ENCODE data around the gene MTX1. TPM values are rescaled to one million over a fixed set of nuclear protein-coding genes. Genes with fewer than 3 reads are reported as not detected.
"Not testable (repeated sequence)": the region's sequence is repeated elsewhere in the genome, so short reads cannot be mapped to it uniquely, and the experiment has no call there.

MTX1 gene
- total and polyA plus RNA-seq, 2 donors: 35.1 to 36.8 TPM

DNA sequence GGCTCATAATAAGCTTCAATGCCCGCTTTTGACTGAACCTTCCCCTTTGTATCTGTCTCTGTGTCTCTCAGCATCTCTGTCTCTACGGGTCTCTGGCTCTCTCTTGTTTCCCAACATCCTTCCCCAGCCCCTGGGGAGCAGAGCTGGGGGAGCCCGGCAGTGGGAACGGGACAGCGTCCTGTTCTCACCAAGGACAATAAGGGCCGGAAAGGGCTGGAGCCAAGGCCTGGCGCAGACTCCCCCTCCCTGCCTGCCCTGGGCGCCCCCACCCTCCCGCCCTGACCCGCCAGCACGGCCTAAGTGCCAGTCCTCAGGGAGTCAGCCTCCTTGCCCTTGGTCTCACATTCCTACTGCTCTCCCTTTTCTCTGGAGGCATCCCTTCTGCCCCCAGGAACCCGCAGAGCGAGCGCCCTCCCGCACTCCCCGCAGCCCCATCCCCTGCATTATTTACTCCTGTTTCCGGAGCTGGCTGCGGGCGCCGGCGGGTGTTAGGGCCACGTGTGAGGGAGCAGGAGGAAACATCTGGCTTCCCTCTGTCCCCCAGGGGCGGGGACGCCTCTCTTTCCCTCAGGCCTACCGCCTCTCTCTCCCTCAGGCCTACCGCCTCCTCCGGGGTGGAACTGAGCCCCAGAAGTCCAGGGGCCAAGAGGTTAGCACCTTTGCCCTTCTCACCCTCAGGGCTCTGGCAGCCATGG lies 41.9 kb upstream of the MTX1 start:
- WGBS: 8% methylated on average over 27 of the region's 27 CpGs
- Histone ChIP-seq H3K27me3 (ENCODE audit: control insufficient read depth in 2 of 2, insufficient read depth in 1 of 2, low read length in 1 of 2) (peaks cover 0 to 9% of the 10 kb centered on the region in 2 donors), H3K4me1 (ENCODE audit: control insufficient read depth in 2 of 2, insufficient read depth in 2 of 2, low read length in 2 of 2) (peaks cover 6 to 22% of the 10 kb centered on the region in 2 donors), H3K9me3 (ENCODE audit: control insufficient read depth in 2 of 2, insufficient read depth in 1 of 2, low read length in 1 of 2) (peaks cover 0 to 3% of the 10 kb centered on the region in 2 donors), H3K27ac (ENCODE audit: low read depth in 1 of 2, low read length in 1 of 2) (peak overlapping the region in 1 of 2 donors; percentile 58), H3K4me3 (ENCODE audit: low read length in 2 of 2) (no peak overlapping the region), H3K36me3 (ENCODE audit: control insufficient read depth in 2 of 2, insufficient read depth in 2 of 2, low read length in 1 of 2) (peaks cover 17 to 21% of the 10 kb centered on the region in 2 donors)
- DNase-seq (ENCODE audit: low read depth in 6 of 9, low spot score in 9 of 9): peak in 4 of 9 donors; percentile 14 to 63 (median 36)

DNA sequence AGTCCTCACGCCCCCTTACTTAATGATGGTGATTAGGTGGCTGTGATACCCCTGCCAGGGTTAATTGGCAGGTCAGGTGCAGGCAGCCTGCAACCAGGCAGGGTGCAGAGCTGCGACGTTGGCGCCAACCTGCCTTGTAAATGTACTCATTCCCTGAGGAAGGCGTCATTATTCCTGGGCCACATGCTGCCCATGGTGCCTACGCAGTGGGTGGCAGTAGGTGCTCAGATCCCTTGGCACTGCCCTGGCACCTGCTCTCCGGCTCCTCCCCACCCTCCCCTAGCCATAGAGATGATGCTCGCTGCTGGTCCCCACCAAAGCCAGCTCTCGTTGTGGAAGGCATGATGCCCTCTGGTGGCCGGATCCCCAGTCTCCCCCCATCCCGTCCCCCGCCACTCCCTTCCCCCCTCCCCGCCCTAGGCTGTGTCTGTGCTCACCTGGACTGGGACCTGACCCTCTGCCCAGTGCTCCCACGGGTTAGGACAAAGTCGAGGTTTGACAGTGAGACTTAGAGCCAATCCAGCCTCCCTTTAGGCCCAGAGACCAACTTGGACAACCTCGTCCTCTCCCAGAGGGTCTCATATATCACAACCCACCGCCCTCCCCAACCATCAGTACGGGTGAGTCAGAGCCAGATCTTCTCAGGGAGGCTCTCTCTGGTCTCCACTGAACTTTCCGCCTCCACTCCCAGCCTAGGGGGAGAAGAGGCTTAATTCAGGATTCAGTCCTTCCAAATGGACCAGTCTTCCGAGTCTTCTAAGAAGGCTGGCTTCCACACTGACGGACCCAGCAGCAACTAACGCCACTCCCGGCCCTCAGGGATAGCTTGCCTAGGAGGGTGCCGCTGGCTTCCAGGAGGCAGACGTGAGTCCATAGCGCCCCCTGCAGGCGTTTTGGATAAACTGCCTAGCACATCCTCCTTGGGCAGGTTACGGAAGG lies 41.1 kb upstream of the MTX1 start:
- peaks cover 17 to 21% of the 10 kb centered on the region in 2 donors for H3K36me3 ChIP-seq (ENCODE audit: control insufficient read depth in 2 of 2, insufficient read depth in 2 of 2, low read length in 1 of 2)
- WGBS: 4% methylated on average over 28 of the region's 28 CpGs
- H3K27me3 ChIP-seq (ENCODE audit: control insufficient read depth in 2 of 2, insufficient read depth in 1 of 2, low read length in 1 of 2): peaks cover 0 to 9% of the 10 kb centered on the region in 2 donors
- H3K4me1 ChIP-seq (ENCODE audit: control insufficient read depth in 2 of 2, insufficient read depth in 2 of 2, low read length in 2 of 2): peaks cover 10 to 27% of the 10 kb centered on the region in 2 donors
- H3K27ac ChIP-seq (ENCODE audit: low read depth in 1 of 2, low read length in 1 of 2): peak overlapping the region in 1 of 2 donors; percentile 58
- peak; percentile 55 to 88 (median 71) for DNase-seq (ENCODE audit: low read depth in 6 of 9, low spot score in 9 of 9)
- peaks cover 0 to 3% of the 10 kb centered on the region in 2 donors for H3K9me3 ChIP-seq (ENCODE audit: control insufficient read depth in 2 of 2, insufficient read depth in 1 of 2, low read length in 1 of 2)
- no peak overlapping the region for H3K4me3 ChIP-seq (ENCODE audit: low read length in 2 of 2)

DNA sequence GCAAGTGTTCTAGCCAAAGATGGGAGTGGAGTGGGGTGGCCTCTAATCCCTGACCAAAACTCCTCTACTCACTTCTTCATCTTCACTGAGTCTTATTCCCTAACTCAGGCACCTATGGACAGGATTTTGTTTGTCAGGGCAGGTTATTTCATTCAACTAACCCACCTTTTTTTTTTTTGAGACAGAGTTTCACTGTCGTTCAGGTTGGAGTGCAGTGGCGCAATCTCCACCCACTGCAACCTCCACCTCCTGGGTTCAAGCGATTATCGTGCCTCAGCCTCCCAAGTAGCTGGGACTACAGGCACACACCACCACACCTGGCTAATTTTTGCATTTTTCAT lies 40.4 kb upstream of the MTX1 start:
- DNase-seq (ENCODE audit: low read depth in 6 of 9, low spot score in 9 of 9); H3K27me3 ChIP-seq (ENCODE audit: control insufficient read depth in 2 of 2, insufficient read depth in 1 of 2, low read length in 1 of 2); H3K27ac ChIP-seq (ENCODE audit: low read depth in 1 of 2, low read length in 1 of 2); H3K9me3 ChIP-seq (ENCODE audit: control insufficient read depth in 2 of 2, insufficient read depth in 1 of 2, low read length in 1 of 2); H3K4me3 ChIP-seq (ENCODE audit: low read length in 2 of 2): not testable (repeated sequence)
- peaks cover 17 to 21% of the 10 kb centered on the region in 2 donors for H3K36me3 ChIP-seq (ENCODE audit: control insufficient read depth in 2 of 2, insufficient read depth in 2 of 2, low read length in 1 of 2)
- 63% methylated on average over 4 of the region's 4 CpGs for WGBS
- peaks cover 11 to 29% of the 10 kb centered on the region in 2 donors for H3K4me1 ChIP-seq (ENCODE audit: control insufficient read depth in 2 of 2, insufficient read depth in 2 of 2, low read length in 2 of 2)

DNA sequence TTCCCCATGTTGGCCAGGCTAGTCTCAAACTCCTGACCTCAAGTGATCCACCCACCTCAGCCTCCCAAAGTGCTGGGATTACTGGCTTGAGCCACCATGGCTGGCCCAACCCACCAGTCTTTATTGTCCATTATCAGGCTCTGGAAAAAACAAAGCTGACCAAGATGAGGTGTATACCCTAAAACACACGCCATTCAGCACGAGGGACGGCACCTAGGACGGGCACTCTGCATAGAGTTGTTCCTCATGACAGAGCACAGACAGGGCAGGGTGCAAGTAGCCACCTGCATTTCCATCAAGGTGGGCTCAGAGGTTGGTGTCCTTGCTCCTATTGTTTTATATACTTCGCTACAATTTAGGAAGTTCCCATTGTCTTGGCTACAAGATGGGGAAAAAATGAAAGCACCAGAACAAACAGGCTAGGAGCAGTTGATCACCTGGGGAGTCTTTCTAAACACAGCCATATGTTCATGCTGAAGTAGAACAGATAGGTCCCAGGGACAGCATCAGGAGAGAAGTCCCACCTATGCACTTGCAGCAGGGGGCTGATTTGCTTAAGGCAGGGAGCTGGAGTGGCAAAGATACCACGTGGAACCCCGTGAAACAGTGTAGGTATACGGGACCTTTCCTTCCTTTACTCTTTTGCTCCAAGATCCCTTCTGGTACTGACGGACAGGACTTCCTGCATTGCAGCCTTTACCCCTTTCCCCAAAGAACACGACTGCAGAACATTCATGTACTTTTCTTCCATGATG lies 39.9 kb upstream of the MTX1 start:
- no peak for DNase-seq (ENCODE audit: low read depth in 6 of 9, low spot score in 9 of 9)
- H3K27me3 ChIP-seq (ENCODE audit: control insufficient read depth in 2 of 2, insufficient read depth in 1 of 2, low read length in 1 of 2): peaks cover 0 to 10% of the 10 kb centered on the region in 2 donors
- H3K4me1 ChIP-seq (ENCODE audit: control insufficient read depth in 2 of 2, insufficient read depth in 2 of 2, low read length in 2 of 2): peaks cover 14 to 33% of the 10 kb centered on the region in 2 donors
- H3K36me3 ChIP-seq (ENCODE audit: control insufficient read depth in 2 of 2, insufficient read depth in 2 of 2, low read length in 1 of 2): peaks cover 17 to 21% of the 10 kb centered on the region in 2 donors
- H3K4me3 ChIP-seq (ENCODE audit: low read length in 2 of 2): no peak overlapping the region
- no peak overlapping the region for H3K27ac ChIP-seq (ENCODE audit: low read depth in 1 of 2, low read length in 1 of 2)
- peaks cover 0 to 3% of the 10 kb centered on the region in 2 donors for H3K9me3 ChIP-seq (ENCODE audit: control insufficient read depth in 2 of 2, insufficient read depth in 1 of 2, low read length in 1 of 2)
- WGBS: 97% methylated on average over 10 of the region's 10 CpGs

DNA sequence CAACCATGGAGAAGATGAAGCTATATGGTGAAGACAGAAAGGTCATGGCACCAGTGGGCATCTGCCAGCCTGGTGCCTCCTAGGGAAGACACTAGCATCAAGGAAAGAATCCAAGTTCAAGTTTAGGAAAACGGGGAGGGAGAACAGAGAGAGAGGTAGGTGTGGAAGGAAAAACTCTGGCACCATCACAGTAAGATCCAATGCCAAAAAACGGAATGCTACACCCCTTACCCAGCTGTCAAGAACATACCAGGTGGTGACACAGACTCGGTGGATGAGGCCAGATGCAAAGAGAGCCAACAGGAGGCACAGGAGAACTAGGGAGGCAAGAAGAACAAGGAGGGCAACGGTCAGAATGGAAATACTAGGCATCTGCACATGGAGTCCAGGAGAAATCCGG lies 39.0 kb upstream of the MTX1 start:
- Histone ChIP-seq H3K27ac (ENCODE audit: low read depth in 1 of 2, low read length in 1 of 2) (no peak overlapping the region), H3K4me3 (ENCODE audit: low read length in 2 of 2) (no peak overlapping the region), H3K4me1 (ENCODE audit: control insufficient read depth in 2 of 2, insufficient read depth in 2 of 2, low read length in 2 of 2) (peaks cover 17 to 43% of the 10 kb centered on the region in 2 donors), H3K36me3 (ENCODE audit: control insufficient read depth in 2 of 2, insufficient read depth in 2 of 2, low read length in 1 of 2) (peaks cover 17 to 21% of the 10 kb centered on the region in 2 donors), H3K27me3 (ENCODE audit: control insufficient read depth in 2 of 2, insufficient read depth in 1 of 2, low read length in 1 of 2) (peaks cover 0 to 14% of the 10 kb centered on the region in 2 donors), H3K9me3 (ENCODE audit: control insufficient read depth in 2 of 2, insufficient read depth in 1 of 2, low read length in 1 of 2) (peaks cover 0 to 3% of the 10 kb centered on the region in 2 donors)
- DNase-seq (ENCODE audit: low read depth in 6 of 9, low spot score in 9 of 9): no peak
- WGBS: 93% methylated on average over 5 of the region's 5 CpGs

DNA sequence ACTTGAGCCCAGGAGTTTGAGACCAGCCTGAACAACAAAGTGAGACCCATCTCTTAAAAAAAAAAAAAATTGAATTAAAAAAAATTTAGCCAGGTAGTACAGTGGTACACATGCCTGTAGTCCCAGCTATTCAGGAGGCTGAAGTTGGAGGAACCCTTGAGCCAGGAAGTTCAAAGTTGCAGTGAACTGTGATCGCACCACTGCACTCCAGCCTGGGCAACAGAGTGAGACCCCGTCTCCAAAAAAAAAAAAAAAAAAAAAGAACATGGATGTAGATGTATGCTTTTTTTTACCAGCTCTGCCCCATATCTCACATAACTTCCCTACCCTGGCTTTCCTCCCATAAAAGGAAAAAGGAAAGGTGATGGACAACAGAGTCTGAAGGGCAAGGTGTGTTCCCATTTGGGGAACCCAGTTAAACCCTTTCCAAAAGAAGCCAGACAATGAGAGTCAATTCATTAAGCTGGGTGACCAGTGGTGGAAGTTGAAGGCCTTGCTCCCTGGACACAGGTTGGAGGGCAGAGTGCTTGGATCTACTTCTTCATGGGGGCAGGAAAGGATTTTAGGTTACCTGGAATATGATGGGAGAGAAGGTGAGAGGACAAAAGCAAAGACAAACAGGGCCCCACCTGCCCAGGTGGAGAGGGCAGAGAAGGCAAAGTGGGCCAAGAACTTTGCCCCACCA lies 38.3 kb upstream of the MTX1 start:
- peaks cover 0 to 17% of the 10 kb centered on the region in 2 donors for H3K27me3 ChIP-seq (ENCODE audit: control insufficient read depth in 2 of 2, insufficient read depth in 1 of 2, low read length in 1 of 2)
- H3K9me3 ChIP-seq (ENCODE audit: control insufficient read depth in 2 of 2, insufficient read depth in 1 of 2, low read length in 1 of 2): no peaks in the 10 kb centered on the region
- peaks cover 17 to 21% of the 10 kb centered on the region in 2 donors for H3K36me3 ChIP-seq (ENCODE audit: control insufficient read depth in 2 of 2, insufficient read depth in 2 of 2, low read length in 1 of 2)
- H3K4me1 ChIP-seq (ENCODE audit: control insufficient read depth in 2 of 2, insufficient read depth in 2 of 2, low read length in 2 of 2): peaks cover 23 to 50% of the 10 kb centered on the region in 2 donors
- no peak overlapping the region for H3K4me3 ChIP-seq (ENCODE audit: low read length in 2 of 2)
- no peak for DNase-seq (ENCODE audit: low read depth in 6 of 9, low spot score in 9 of 9)
- no peak overlapping the region for H3K27ac ChIP-seq (ENCODE audit: low read depth in 1 of 2, low read length in 1 of 2)
- 93% methylated on average over 2 of the region's 2 CpGs for WGBS

DNA sequence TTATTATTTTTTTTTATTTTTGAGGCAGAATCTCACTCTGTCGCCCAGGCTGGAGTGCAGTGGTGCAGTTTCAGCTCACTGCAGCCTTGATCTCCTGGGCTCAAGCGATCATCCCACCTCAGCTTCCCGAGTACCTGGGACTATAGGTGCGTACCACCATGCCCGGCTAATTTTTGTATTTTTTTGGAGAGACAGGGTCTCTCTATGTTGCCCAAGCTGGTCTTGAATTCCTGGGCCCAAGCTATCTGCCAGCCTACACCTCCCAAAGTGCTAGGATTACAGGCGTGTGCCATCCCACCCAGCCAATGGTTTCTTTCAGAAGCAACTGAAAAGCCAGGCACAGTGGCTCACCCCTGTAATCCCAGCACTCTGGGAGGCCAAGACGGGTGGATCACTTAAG lies 37.7 kb upstream of the MTX1 start:
- H3K36me3 ChIP-seq (ENCODE audit: control insufficient read depth in 2 of 2, insufficient read depth in 2 of 2, low read length in 1 of 2): peaks cover 17 to 21% of the 10 kb centered on the region in 2 donors
- H3K27me3 ChIP-seq (ENCODE audit: control insufficient read depth in 2 of 2, insufficient read depth in 1 of 2, low read length in 1 of 2): peaks cover 0 to 17% of the 10 kb centered on the region in 2 donors
- no peak overlapping the region for H3K27ac ChIP-seq (ENCODE audit: low read depth in 1 of 2, low read length in 1 of 2)
- no peak overlapping the region for H3K4me3 ChIP-seq (ENCODE audit: low read length in 2 of 2)
- no peak for DNase-seq (ENCODE audit: low read depth in 6 of 9, low spot score in 9 of 9)
- H3K4me1 ChIP-seq (ENCODE audit: control insufficient read depth in 2 of 2, insufficient read depth in 2 of 2, low read length in 2 of 2): peaks cover 23 to 55% of the 10 kb centered on the region in 2 donors
- WGBS: 98% methylated on average over 7 of the region's 7 CpGs
- no peaks in the 10 kb centered on the region for H3K9me3 ChIP-seq (ENCODE audit: control insufficient read depth in 2 of 2, insufficient read depth in 1 of 2, low read length in 1 of 2)

All from thymus (tissue), 11 donors.